Neural crest cell (in vitro differentiated cells): ENCODE measurements around the gene NAV2. TPM values are rescaled to one million over a fixed set of nuclear protein-coding genes. Genes with fewer than 3 reads are reported as not detected.

ENCODE experiments used
- DNase-seq: peaks from one replicate; pipeline ENCODE4 v3.0.0; 2021; ENCODE audit warnings: low read depth, mixed read lengths, low spot score
- H3K27ac Mint-ChIP-seq: one replicate; pipeline ENCODE4 v1.8.0; 2021; ENCODE audit warnings: mild to moderate bottlenecking, mixed read lengths; ENCODE audit not compliant: unreplicated experiment
- H3K27me3 Mint-ChIP-seq: 2 replicates; pipeline ENCODE4 v1.8.0; 2021; ENCODE audit warnings: low read depth, mild to moderate bottlenecking, mixed read lengths
- H3K36me3 Mint-ChIP-seq: 2 replicates; pipeline ENCODE4 v1.8.0; 2021; ENCODE audit warnings: low read depth, mild to moderate bottlenecking, mixed read lengths
- H3K4me1 Mint-ChIP-seq: 2 replicates; pipeline ENCODE4 v1.8.0; 2021; ENCODE audit warnings: mixed read lengths
- H3K4me3 Mint-ChIP-seq: one replicate; pipeline ENCODE4 v1.8.0; 2021; ENCODE audit warnings: mild to moderate bottlenecking, mixed read lengths
- H3K9me3 Mint-ChIP-seq: 2 replicates; pipeline ENCODE4 v1.8.0; 2021; ENCODE audit warnings: mixed read lengths
- CTCF ChIP-seq: fragments of 200-600 bp; sonication (generic); conservative IDR thresholded peaks from 2 replicates; pipeline ENCODE4 v1.5.0; 2021; ENCODE audit warnings: antibody characterized with exemption, mild to moderate bottlenecking
- total RNA-seq: library from RNA; stranded (reverse); gene quantifications from 2 replicates; pipeline ENCODE4 v1.2.1, GENCODE V29; 2021

Gene NAV2
- total RNA-seq, 1 donor from 2014 or later, result 14.1 TPM

DNA sequence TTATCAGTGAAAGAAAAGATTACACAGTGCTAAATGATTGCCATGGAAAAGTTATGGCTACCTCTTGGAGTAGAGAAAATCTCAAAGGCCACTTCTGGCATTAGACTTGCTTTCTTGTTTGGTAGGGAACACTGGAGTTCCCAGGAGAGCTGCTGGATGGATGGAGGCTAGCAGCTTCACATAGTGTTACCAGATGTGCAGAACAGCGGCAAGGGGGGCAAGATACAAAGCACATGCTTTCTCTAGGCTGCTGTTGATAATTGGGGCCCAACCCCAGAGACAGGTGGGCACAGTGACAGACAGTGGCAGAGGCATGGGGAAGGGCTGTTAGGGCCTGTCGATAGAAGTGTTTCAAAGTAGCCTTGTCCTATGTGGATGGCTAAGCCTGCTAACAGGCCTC is 352.8 kb downstream of the NAV2 start:
- TF ChIP-seq CTCF, result no peak
- no peaks in the 10 kb centered on the region for H3K9me3 Mint-ChIP-seq
- H3K27me3 Mint-ChIP-seq, result no peaks in the 10 kb centered on the region
- H3K4me3 Mint-ChIP-seq, result no peak overlapping the region
- H3K36me3 Mint-ChIP-seq, result no peaks in the 10 kb centered on the region
- H3K27ac Mint-ChIP-seq, result no peak overlapping the region
- DNase-seq, result no peak
- H3K4me1 Mint-ChIP-seq, result no peaks in the 10 kb centered on the region

- H3K4me1 Mint-ChIP-seq, result no peaks in the 10 kb centered on the region
- peaks cover 5% of the 10 kb centered on the region for H3K36me3 Mint-ChIP-seq
- no peak overlapping the region for H3K4me3 Mint-ChIP-seq
- no peak overlapping the region for H3K27ac Mint-ChIP-seq
- no peak for DNase-seq
- no peak for TF ChIP-seq CTCF
- no peaks in the 10 kb centered on the region for H3K9me3 Mint-ChIP-seq
- no peaks in the 10 kb centered on the region for H3K27me3 Mint-ChIP-seq
Observed at GRCh38 chr11:20066013-20066782, 353.6 kb downstream of the NAV2 start.

DNA sequence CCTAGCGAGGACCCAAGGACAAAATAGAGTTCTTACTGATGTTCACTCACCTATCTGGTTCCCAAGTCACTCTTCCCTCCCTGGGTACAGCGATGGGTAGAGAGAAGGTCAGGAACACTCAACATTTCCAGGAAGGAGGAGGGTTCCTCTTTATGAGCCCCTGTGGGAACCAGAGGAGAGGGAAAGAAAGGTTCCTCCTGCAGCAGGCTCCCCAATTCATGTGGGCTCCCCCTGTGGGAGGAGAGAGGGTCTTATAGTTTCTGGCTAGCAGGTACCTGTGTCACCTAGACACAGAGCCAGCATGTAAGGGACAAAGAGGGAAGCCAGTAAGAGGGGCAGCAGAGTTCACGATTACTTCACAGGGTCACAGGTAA is 354.1 kb downstream of the NAV2 start:
- no peak overlapping the region for H3K27ac Mint-ChIP-seq
- peaks cover under 1% of the 10 kb centered on the region for H3K9me3 Mint-ChIP-seq
- no peaks in the 10 kb centered on the region for H3K27me3 Mint-ChIP-seq
- H3K36me3 Mint-ChIP-seq, result peaks cover 9% of the 10 kb centered on the region
- no peak for DNase-seq
- no peak for TF ChIP-seq CTCF
- H3K4me3 Mint-ChIP-seq, result no peak overlapping the region
- no peaks in the 10 kb centered on the region for H3K4me1 Mint-ChIP-seq

DNA sequence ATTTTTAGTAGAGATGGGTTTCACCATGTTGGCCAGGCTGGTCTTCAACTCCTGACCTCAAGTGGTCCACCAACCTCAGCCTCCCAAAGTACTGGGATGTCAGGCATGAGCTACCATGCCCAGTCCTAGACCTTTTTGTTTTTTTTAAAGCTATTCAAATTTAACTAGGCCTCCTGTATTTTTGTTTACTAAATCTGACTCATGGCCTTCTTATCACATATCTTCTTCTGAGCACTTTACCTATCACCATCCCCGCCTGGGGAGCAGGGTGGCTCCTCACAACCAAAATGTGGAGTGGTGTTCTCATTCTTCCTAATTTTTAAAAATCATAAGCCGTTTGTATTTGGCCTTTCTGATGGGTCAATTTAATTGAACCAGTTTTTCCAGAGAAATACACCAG is 355.0 kb downstream of the NAV2 start:
- Mint-ChIP-seq H3K4me1 (no peaks in the 10 kb centered on the region), H3K4me3 (no peak overlapping the region), H3K36me3 (peaks cover 17% of the 10 kb centered on the region), H3K27me3 (no peaks in the 10 kb centered on the region), H3K9me3 (peaks cover 4% of the 10 kb centered on the region), H3K27ac (no peak overlapping the region)
- DNase-seq, result no peak
- TF ChIP-seq CTCF, result no peak

DNA sequence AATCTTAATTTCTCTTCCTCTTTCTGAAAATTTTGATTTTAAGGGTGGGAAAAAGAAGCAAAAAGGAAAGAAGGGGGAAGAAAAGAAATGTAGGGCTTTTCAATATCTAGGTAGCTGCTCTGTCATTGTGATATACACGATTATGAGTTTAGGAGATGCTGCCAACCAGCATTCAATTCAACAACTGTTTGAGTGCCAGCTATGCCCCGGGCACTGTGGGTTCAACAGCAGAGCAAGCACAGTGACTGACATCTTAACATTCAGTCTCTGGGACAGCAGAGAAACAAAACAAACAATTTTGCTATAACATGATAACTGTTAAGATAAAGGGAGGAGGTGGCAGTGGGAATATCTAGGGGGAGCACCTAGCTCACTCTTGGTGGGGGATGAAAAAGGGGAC is 356.1 kb downstream of the NAV2 start:
- no peak for DNase-seq
- TF ChIP-seq CTCF, result no peak
- Mint-ChIP-seq H3K4me1 (no peaks in the 10 kb centered on the region), H3K9me3 (peaks cover 8% of the 10 kb centered on the region), H3K4me3 (no peak overlapping the region), H3K36me3 (peaks cover 21% of the 10 kb centered on the region), H3K27me3 (no peaks in the 10 kb centered on the region), H3K27ac (no peak overlapping the region)
